ENCODE measurements around the gene DMRTB1. TPM values are rescaled to one million over a fixed set of nuclear protein-coding genes. Genes with fewer than 3 reads are reported as not detected.

Gene DMRTB1
- total RNA-seq, 6 donors from 2014 or later = not detected

DNA sequence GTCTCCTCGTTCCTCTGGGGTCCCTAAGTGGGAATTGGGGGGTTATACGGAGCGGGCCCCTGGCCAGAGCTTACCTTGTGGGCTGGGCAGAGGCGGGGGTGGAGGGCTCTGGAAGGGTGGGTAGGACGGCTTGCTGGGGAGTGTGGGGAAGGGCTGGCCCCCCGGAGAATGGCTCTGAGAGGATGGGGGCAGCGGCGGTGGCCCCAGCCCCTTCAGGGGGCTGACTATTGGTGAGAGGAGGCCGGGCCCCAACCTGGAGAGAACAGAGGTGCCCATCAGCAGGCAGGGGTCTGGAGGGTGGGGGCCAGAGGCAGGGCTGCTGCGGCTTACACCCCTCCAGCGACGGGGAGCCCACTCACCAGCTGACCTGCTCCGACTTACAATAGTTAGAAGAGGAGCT is 50.6 kb downstream of the DMRTB1 start:
- H3K4me3 ChIP-seq = no peak overlapping the region
- peaks cover 0 to 12% (median 4%) of the 10 kb centered on the region in 4 donors for H3K4me1 ChIP-seq
- TF ChIP-seq POLR2A (IDR thresholded peaks at IDR 0.05) (no peak), EP300 (IDR thresholded peaks at IDR 0.05) (no peak), POLR2AphosphoS5 (IDR thresholded peaks at IDR 0.05) (no peak)
- TF ChIP-seq, protein P1, sequence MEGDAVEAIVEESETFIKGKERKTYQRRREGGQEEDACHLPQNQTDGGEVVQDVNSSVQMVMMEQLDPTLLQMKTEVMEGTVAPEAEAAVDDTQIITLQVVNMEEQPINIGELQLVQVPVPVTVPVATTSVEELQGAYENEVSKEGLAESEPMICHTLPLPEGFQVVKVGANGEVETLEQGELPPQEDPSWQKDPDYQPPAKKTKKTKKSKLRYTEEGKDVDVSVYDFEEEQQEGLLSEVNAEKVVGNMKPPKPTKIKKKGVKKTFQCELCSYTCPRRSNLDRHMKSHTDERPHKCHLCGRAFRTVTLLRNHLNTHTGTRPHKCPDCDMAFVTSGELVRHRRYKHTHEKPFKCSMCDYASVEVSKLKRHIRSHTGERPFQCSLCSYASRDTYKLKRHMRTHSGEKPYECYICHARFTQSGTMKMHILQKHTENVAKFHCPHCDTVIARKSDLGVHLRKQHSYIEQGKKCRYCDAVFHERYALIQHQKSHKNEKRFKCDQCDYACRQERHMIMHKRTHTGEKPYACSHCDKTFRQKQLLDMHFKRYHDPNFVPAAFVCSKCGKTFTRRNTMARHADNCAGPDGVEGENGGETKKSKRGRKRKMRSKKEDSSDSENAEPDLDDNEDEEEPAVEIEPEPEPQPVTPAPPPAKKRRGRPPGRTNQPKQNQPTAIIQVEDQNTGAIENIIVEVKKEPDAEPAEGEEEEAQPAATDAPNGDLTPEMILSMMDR (IDR thresholded peaks at IDR 0.05) = no peak
- H3K27me3 ChIP-seq = no peaks in the 10 kb centered on the region
- WGBS, 2 donors = 89% methylated on average over 10 to 13 of the region's 13 CpGs
- no peak for ATAC-seq (ENCODE audit: low FRiP score in 2 of 2)
- no peak for DNase-seq
- H3K36me3 ChIP-seq = no peaks in the 10 kb centered on the region
- H3K9me3 ChIP-seq = no peaks in the 10 kb centered on the region
- H3K27ac ChIP-seq = no peak overlapping the region

DNA sequence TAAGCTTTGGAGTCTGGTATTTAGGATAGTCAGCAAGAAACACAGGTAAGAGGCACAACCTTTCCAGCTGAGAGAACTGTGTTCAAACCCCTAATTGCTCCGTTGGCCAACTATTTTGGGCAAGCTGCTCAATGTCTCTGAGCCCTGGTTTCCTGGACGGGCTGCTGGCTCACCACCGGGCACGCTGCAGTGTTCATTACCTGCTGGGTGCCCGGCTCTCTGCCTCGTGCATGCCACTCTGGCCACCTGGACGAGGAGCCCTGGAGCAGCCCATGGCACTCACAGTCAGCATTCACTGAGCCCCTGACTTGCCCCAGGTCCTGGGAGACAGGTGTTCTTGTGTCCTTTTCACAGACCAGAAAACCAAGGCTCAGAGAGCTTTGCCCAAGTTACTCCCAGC is 51.0 kb downstream of the DMRTB1 start:
- DNase-seq = no peak
- no peak overlapping the region for H3K27ac ChIP-seq
- 90 to 93% methylated on average over 2 to 7 of the region's 7 CpGs for WGBS, 2 donors

DNA sequence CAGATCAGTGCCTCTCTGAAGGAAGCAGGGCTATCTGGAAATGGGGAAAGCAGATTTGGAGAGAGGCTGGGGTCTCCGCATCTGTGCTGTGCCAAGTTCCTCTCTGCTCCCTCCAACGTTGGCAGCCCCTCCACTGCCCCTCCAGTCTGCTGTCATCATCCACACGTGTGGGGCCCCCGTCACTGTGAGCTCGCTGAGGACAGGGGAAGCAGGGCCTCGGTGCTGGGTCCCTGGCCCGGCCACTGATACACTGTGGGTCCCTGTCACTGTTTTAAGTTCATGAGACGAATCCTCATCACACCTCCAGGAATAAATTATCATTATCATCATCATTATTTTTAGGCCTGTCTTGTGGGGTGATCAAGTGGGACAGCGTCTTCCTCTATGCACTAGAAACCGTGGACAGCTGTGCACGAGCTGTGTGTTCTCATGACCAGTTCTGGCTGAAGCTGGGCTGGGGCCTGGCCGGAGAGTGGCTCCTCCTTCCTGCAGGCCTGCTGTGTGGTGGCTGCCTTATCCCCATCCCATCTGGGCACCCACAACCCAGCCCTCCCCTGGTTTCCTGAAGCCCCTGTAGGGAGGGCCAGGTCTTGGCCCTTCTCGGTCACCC is 52.2 kb downstream of the DMRTB1 start:
- TF ChIP-seq EP300 (IDR thresholded peaks at IDR 0.05) = no peak
- TF ChIP-seq, protein P1 (IDR thresholded peaks at IDR 0.05) = no peak
- 83 to 100% methylated on average over 1 to 13 of the region's 13 CpGs for WGBS, 2 donors
- H3K27me3 ChIP-seq = no peaks in the 10 kb centered on the region
- no peaks in the 10 kb centered on the region for H3K36me3 ChIP-seq
- no peak for ATAC-seq (ENCODE audit: low FRiP score in 2 of 2)
- H3K27ac ChIP-seq = no peak overlapping the region
- no peaks in the 10 kb centered on the region for H3K9me3 ChIP-seq
- peaks cover 0 to 12% (median 4%) of the 10 kb centered on the region in 4 donors for H3K4me1 ChIP-seq
- no peak for DNase-seq
- no peak overlapping the region for H3K4me3 ChIP-seq

More for the DNA sequence above, 51.0 kb downstream of the DMRTB1 start:
- Histone ChIP-seq H3K4me1 (peaks cover 0 to 12% (median 4%) of the 10 kb centered on the region in 4 donors), H3K4me3 (no peak overlapping the region), H3K9me3 (no peaks in the 10 kb centered on the region), H3K36me3 (no peaks in the 10 kb centered on the region), H3K27me3 (no peaks in the 10 kb centered on the region)
- TF ChIP-seq EP300 (IDR thresholded peaks at IDR 0.05) (no peak), POLR2A (IDR thresholded peaks at IDR 0.05) (no peak), POLR2AphosphoS5 (IDR thresholded peaks at IDR 0.05) (no peak)
- TF ChIP-seq, protein P1 (IDR thresholded peaks at IDR 0.05) = no peak
- no peak for ATAC-seq (ENCODE audit: low FRiP score in 2 of 2)

DNA sequence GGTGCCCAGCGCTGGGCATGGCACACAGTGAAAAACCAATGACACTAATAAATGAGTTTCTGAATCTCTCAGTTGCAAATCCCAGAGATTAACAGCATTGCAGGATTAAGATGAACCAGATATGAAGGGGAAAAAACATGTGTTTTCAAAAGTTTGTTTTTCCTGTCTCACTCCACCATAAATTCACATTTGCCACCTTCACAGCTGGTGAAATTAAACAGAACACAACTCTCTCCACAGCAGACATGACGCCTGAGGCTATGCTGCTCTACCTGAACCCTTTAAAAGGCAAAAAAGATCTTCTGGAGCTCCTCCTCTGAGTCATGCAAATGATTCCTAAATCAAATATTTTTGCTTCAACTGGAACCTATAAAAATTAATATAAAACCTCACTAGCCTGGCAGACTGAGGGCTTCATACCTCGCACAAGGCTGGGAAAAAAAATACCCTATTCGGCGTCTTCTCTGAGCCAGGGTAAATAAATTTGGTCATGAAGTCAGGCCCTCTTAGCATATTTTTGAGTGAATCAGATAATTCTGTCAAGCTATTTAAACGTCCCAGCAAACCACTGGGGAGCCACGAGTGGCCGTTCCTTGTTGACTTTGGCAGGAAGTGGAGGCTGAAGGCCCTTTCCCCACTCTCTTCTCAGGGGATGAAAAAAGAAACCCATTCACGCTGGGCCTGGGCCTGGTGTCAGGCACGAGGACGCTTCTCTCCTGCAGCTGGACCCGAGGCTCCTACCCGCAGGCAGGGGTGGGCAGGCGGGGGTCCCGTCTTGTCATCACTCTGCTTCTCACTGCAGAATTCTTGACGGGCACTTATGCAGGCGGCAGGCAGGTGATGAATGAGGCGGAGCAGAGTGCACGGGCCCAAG is 53.0 kb downstream of the DMRTB1 start:
- H3K9me3 ChIP-seq = no peaks in the 10 kb centered on the region
- 50 to 51% methylated on average over 13 of the region's 19 CpGs for WGBS, 2 donors
- no peak for TF ChIP-seq POLR2AphosphoS5 (IDR thresholded peaks at IDR 0.05)
- DNase-seq (peak; percentile 42 to 66), ATAC-seq (ENCODE audit: low FRiP score in 2 of 2) (no peak)
- H3K4me3 ChIP-seq = no peak overlapping the region
- H3K27ac ChIP-seq = no peak overlapping the region
- H3K27me3 ChIP-seq = no peaks in the 10 kb centered on the region
- H3K36me3 ChIP-seq = no peaks in the 10 kb centered on the region
- H3K4me1 ChIP-seq = peaks cover 0 to 12% (median 4%) of the 10 kb centered on the region in 4 donors

DNA sequence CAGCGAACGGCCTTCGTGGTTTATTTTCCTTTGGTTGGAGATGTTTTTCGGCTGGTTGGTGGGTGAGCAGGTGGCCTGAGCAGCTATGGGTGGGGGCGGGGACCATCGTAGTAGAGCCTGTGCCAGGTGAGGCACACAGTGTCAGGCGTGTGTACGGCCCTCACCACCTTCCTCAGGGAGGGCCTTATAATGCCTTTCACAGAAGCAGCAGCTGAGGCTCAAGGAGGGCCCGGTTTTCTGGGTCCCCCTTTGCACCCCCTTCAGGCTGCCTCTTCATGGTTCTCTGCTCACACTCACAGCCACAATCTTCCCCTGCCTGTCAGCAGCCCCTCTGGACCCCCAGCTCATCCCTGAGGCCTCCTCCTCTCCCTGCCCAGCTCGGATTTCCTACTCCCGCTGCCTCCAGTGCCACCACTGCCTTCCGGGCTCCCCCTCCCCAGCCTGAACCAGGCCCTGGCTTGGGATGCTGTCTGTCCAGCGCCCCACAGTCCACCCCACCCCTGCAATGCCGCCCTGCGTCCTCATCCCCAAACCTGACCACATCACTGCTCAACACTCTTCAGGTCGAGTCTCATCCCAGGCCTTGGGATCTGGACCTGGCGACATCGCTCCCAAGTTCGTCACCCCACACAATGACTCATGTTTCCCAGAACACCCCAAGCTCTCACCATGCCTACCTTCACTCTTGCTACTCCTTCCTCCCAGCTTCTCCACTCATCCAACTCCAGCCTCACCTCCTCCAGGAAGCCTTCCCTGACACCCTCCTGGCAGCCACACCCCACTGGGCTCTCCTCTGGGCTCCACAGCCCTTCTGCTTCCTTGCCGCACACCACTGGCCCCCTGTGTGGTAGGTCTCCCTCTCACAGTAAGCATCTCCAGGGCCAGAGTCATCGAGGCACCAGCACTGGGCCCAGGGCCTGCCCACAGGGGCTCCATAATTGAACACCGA is 53.9 kb downstream of the DMRTB1 start:
- no peak for DNase-seq
- peaks cover 0 to 12% (median 4%) of the 10 kb centered on the region in 4 donors for H3K4me1 ChIP-seq
- 70 to 78% methylated on average over 19 to 20 of the region's 22 CpGs for WGBS, 2 donors
- no peak for ATAC-seq (ENCODE audit: low FRiP score in 2 of 2)
- no peaks in the 10 kb centered on the region for H3K9me3 ChIP-seq
- TF ChIP-seq POLR2AphosphoS5 (IDR thresholded peaks at IDR 0.05) (no peak), POLR2A (IDR thresholded peaks at IDR 0.05) (no peak), EP300 (IDR thresholded peaks at IDR 0.05) (no peak)
- TF ChIP-seq, protein P1 (IDR thresholded peaks at IDR 0.05) = no peak
- no peaks in the 10 kb centered on the region for H3K27me3 ChIP-seq
- no peaks in the 10 kb centered on the region for H3K36me3 ChIP-seq
- no peak overlapping the region for H3K4me3 ChIP-seq
- no peak overlapping the region for H3K27ac ChIP-seq

All from upper lobe of left lung (tissue), 6 donors.